GM10248 (cell line): ENCODE measurements around the gene SLC36A3.

Experiments used
- CTCF ChIA-PET: fragments of 300-600 bp; sonication (Branson Sonifier 250); formaldehyde crosslinking; extraction: SDS; loops from one replicate; lab custom pipeline; 2021; ENCODE audit warnings: antibody characterized with exemption; lab: Yijun Ruan, JAX
- POLR2A ChIA-PET: fragments of 350-650 bp; sonication (Branson Sonifier 250); formaldehyde crosslinking; extraction: SDS; loops from one replicate; lab custom pipeline; 2020; ENCODE audit warnings: antibody characterized with exemption; lab: Yijun Ruan, JAX
- DNase-seq: peaks from one replicate; pipeline ENCODE4 v3.0.0; 2012; ENCODE audit errors: extremely low spot score
- CTCF ChIP-seq: IDR thresholded peaks from 2 replicates; pipeline ENCODE4 v1.5.1; 2012; ENCODE audit warnings: mild to moderate bottlenecking, low read depth; ENCODE audit errors: extremely low read depth, missing control alignments, control extremely low read depth

SLC36A3 gene

GRCh38 chr5:151234476-151235238 is 68.9 kb downstream of the SLC36A3 start:
- ChIA-PET CTCF (interaction anchor here (0.7 to 5.8 kb wide), 11 partner anchors 11 to 120 kb away, joined by 3 to 54 read pairs (median 4); partner anchors contain the start of gene CCDC69), POLR2A (interaction anchor here (1.7 to 2.2 kb wide), 3 partner anchors 11 to 22 kb away, joined by 7 to 19 read pairs (median 8); partner anchors contain the start of genes CCDC69 and GM2A)
- peak; percentile 83 for DNase-seq
- peak; percentile 4 for TF ChIP-seq CTCF

GRCh38 chr5:151233616-151234085 is 69.9 kb downstream of the SLC36A3 start:
- peak; percentile 62 for DNase-seq
- TF ChIP-seq CTCF = no peak
- ChIA-PET POLR2A (interaction anchor here (2.0 to 2.2 kb wide), 2 partner anchors 10 to 19 kb away, joined by 8 to 19 read pairs; partner anchors contain the start of genes CCDC69 and GM2A), CTCF (interaction anchor here (1.6 to 5.8 kb wide), 5 partner anchors 10 to 119 kb away, joined by 4 to 54 read pairs (median 7); partner anchors contain the start of gene CCDC69)

- ChIA-PET CTCF (interaction anchor here (1.1 to 6.1 kb wide), 5 partner anchors 9 to 217 kb away, joined by 3 to 36 read pairs (median 4); partner anchors contain the start of gene GM2A), POLR2A (no interaction called here)
- TF ChIP-seq CTCF = no peak
- no peak for DNase-seq
Measured at GRCh38 chr5:151231359-151231758, 72.2 kb downstream of the SLC36A3 start.

- POLR2A ChIA-PET = no interaction called here
- no peak for DNase-seq
- no peak for TF ChIP-seq CTCF
- CTCF ChIA-PET = interaction anchor here (1.0 to 6.1 kb wide), 8 partner anchors 10 to 218 kb away, joined by 3 to 36 read pairs (median 3); partner anchors contain the start of gene GM2A
Measured at GRCh38 chr5:151230048-151230680, 73.4 kb downstream of the SLC36A3 start.

- TF ChIP-seq CTCF = no peak
- POLR2A ChIA-PET = no interaction called here
- CTCF ChIA-PET = interaction anchor here (1.0 to 6.1 kb wide), 7 partner anchors 11 to 181 kb away, joined by 3 to 36 read pairs (median 3); partner anchors contain the start of gene GM2A
- DNase-seq = no peak
Measured at GRCh38 chr5:151228986-151229385, 74.6 kb downstream of the SLC36A3 start.

GRCh38 chr5:151227918-151228447 is 75.6 kb downstream of the SLC36A3 start:
- CTCF ChIA-PET = interaction anchor here (0.6 to 6.1 kb wide), 6 partner anchors 9 to 113 kb away, joined by 3 to 36 read pairs (median 4); partner anchors contain the start of gene GM2A
- no peak for DNase-seq
- POLR2A ChIA-PET = no interaction called here
- TF ChIP-seq CTCF = no peak
